Kidney epithelial cell (primary cell): ENCODE measurements around the gene SNAPC4. TPM values are rescaled to one million over a fixed set of nuclear protein-coding genes. Genes with fewer than 3 reads are reported as not detected.

Source experiments
- DNase-seq: peaks from one replicate; pipeline ENCODE4 v3.0.0-alpha.2; 2010; ENCODE audit warnings: low read depth
- H3K27me3 ChIP-seq: 2 replicates; pipeline ENCODE4 v1.6.0; 2011; ENCODE audit warnings: low read length; ENCODE audit not compliant: control insufficient read depth, insufficient read depth
- H3K36me3 ChIP-seq: 2 replicates; pipeline ENCODE4 v1.5.1; 2011; ENCODE audit warnings: low read length; ENCODE audit not compliant: control insufficient read depth, insufficient read depth
- H3K4me3 ChIP-seq: 2 replicates; pipeline ENCODE4 v1.5.1; 2011; ENCODE audit warnings: low read depth, mild to moderate bottlenecking, control low read depth, low read length
- CTCF ChIP-seq: IDR thresholded peaks from 2 replicates; pipeline ENCODE4 v1.5.1; 2011; ENCODE audit warnings: mild to moderate bottlenecking, moderate library complexity, low read length, control low read depth, inconsistent platforms; ENCODE audit not compliant: insufficient read depth, poor library complexity, severe bottlenecking
- total RNA-seq: library from RNA; depleted of rRNA; stranded (reverse); fragments of >200 nt; gene quantifications from 2 replicates; pipeline ENCODE4 v1.2.3, GENCODE V29; 2015

The SNAPC4 gene
- total RNA-seq, 1 donor from 2014 or later = 14.9 TPM

GRCh38 chr9:136398286-136398685, 1.7 kb downstream of the SNAPC4 start:
- peaks cover 2% of the 10 kb centered on the region for H3K36me3 ChIP-seq
- H3K27me3 ChIP-seq = no peaks in the 10 kb centered on the region
- no peak for TF ChIP-seq CTCF
- no peak for DNase-seq
- no peak overlapping the region for H3K4me3 ChIP-seq

- peaks cover 3% of the 10 kb centered on the region for H3K36me3 ChIP-seq
- DNase-seq = no peak
- H3K27me3 ChIP-seq = no peaks in the 10 kb centered on the region
- TF ChIP-seq CTCF = no peak
- no peak overlapping the region for H3K4me3 ChIP-seq
These were observed 2.3 kb downstream of the SNAPC4 start for GRCh38 chr9:136397643-136398042.

GRCh38 chr9:136396219-136396515, 3.8 kb downstream of the SNAPC4 start:
- no peak overlapping the region for H3K4me3 ChIP-seq
- H3K36me3 ChIP-seq = peaks cover 3% of the 10 kb centered on the region
- H3K27me3 ChIP-seq = no peaks in the 10 kb centered on the region
- DNase-seq = no peak
- TF ChIP-seq CTCF = no peak

- no peak for TF ChIP-seq CTCF
- no peak for DNase-seq
- H3K36me3 ChIP-seq = peaks cover 3% of the 10 kb centered on the region
These were observed 4.4 kb downstream of the SNAPC4 start for GRCh38 chr9:136395345-136396218.

GRCh38 chr9:136395020-136395340, 5.0 kb downstream of the SNAPC4 start:
- DNase-seq = no peak
- Histone ChIP-seq H3K36me3 (peaks cover 3% of the 10 kb centered on the region), H3K27me3 (no peaks in the 10 kb centered on the region), H3K4me3 (no peak overlapping the region)
- TF ChIP-seq CTCF = no peak

More at GRCh38 chr9:136395345-136396218, 4.4 kb downstream of the SNAPC4 start:
- no peak overlapping the region for H3K4me3 ChIP-seq
- no peaks in the 10 kb centered on the region for H3K27me3 ChIP-seq

- Histone ChIP-seq H3K36me3 (peaks cover 3% of the 10 kb centered on the region), H3K27me3 (no peaks in the 10 kb centered on the region), H3K4me3 (no peak overlapping the region)
- DNase-seq = no peak
- TF ChIP-seq CTCF = no peak
These were observed 5.5 kb downstream of the SNAPC4 start for GRCh38 chr9:136394312-136395019.
